ENCODE measurements around the gene AGBL4.

Gene AGBL4

GRCh38 chr1:48923116-48923515, 1100.6 kb downstream of the AGBL4 start:
- no peak overlapping the region for H3K4me3 ChIP-seq (ENCODE audit: low read depth, low read length)
- no peak for TF ChIP-seq CTCF (IDR thresholded peaks at IDR 0.05; ENCODE audit: borderline replicate concordance, insufficient read depth, low read depth, low read length)

- no peak for TF ChIP-seq CTCF (IDR thresholded peaks at IDR 0.05; ENCODE audit: borderline replicate concordance, insufficient read depth, low read depth, low read length)
- H3K4me3 ChIP-seq (ENCODE audit: low read depth, low read length), result no peak overlapping the region
These were observed 1102.9 kb downstream of the AGBL4 start for GRCh38 chr1:48920851-48921250.

- no peak for TF ChIP-seq CTCF (IDR thresholded peaks at IDR 0.05; ENCODE audit: borderline replicate concordance, insufficient read depth, low read depth, low read length)
- no peak overlapping the region for H3K4me3 ChIP-seq (ENCODE audit: low read depth, low read length)
These were observed 1105.7 kb downstream of the AGBL4 start for GRCh38 chr1:48917901-48918603.

GRCh38 chr1:48917070-48917454, 1106.7 kb downstream of the AGBL4 start:
- H3K4me3 ChIP-seq (ENCODE audit: low read depth, low read length), result no peak overlapping the region
- no peak for TF ChIP-seq CTCF (IDR thresholded peaks at IDR 0.05; ENCODE audit: borderline replicate concordance, insufficient read depth, low read depth, low read length)

- TF ChIP-seq CTCF (IDR thresholded peaks at IDR 0.05; ENCODE audit: borderline replicate concordance, insufficient read depth, low read depth, low read length), result peak; percentile 44; the same call in 1 of the 2 replicates
- H3K4me3 ChIP-seq (ENCODE audit: low read depth, low read length), result no peak overlapping the region
These were observed 1107.4 kb downstream of the AGBL4 start for GRCh38 chr1:48916130-48917069.

- no peak overlapping the region for H3K4me3 ChIP-seq (ENCODE audit: low read depth, low read length)
- no peak for TF ChIP-seq CTCF (IDR thresholded peaks at IDR 0.05; ENCODE audit: borderline replicate concordance, insufficient read depth, low read depth, low read length)
These were observed 1115.1 kb downstream of the AGBL4 start for GRCh38 chr1:48908606-48909005.
